ENCODE data around the gene OSBPL3.

DNA sequence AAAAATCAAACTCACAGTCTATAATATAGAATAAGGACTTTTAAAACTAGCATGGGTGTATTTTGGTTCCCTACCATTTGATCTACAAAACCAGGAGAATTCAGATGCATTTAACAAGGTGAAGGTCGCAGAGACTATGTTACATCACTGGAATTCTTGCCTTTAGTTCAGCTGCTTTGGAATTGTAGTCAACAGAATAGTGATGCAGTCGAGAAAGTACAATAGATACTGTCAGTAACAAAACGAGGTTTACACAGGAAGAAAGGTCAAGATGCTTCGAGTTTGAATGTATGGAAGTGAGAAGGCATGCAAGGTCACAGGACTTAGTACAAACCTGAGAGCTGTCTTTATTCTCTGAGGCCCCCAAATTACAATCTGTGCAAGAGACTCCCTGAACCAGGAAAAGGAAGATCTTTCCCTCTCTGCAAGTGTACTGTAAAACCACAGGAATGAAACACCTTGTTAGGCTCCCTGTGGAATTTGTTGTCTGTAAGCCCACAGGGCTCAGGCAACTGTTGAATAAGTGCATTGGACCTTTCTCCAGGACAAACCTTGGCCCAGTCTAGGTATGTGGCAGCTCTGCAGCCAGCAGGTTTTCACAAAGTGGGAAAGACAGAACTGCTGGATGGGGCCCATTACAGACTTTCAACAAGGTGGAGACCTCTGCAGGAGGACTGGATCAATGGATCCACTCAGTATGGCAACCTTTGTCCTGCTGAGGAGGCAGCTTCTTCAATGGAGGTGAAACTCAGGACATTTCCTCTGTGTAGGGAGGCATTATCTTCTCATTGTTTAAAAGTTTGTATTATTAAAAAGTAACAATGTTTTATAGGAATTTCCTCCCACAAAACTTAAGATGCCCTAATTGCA, 121.6 kb downstream of the OSBPL3 start:
- no peak for TF ChIP-seq CTCF (tag by site-specific recombination; IDR thresholded peaks at IDR 0.05)
- no peak for TF ChIP-seq ZNF221 (tag by site-specific recombination; IDR thresholded peaks at IDR 0.05; ENCODE audit: borderline replicate concordance)
- TF ChIP-seq ZNF24 (tag by site-specific recombination; IDR thresholded peaks at IDR 0.05): no peak
- TF ChIP-seq, protein P1, sequence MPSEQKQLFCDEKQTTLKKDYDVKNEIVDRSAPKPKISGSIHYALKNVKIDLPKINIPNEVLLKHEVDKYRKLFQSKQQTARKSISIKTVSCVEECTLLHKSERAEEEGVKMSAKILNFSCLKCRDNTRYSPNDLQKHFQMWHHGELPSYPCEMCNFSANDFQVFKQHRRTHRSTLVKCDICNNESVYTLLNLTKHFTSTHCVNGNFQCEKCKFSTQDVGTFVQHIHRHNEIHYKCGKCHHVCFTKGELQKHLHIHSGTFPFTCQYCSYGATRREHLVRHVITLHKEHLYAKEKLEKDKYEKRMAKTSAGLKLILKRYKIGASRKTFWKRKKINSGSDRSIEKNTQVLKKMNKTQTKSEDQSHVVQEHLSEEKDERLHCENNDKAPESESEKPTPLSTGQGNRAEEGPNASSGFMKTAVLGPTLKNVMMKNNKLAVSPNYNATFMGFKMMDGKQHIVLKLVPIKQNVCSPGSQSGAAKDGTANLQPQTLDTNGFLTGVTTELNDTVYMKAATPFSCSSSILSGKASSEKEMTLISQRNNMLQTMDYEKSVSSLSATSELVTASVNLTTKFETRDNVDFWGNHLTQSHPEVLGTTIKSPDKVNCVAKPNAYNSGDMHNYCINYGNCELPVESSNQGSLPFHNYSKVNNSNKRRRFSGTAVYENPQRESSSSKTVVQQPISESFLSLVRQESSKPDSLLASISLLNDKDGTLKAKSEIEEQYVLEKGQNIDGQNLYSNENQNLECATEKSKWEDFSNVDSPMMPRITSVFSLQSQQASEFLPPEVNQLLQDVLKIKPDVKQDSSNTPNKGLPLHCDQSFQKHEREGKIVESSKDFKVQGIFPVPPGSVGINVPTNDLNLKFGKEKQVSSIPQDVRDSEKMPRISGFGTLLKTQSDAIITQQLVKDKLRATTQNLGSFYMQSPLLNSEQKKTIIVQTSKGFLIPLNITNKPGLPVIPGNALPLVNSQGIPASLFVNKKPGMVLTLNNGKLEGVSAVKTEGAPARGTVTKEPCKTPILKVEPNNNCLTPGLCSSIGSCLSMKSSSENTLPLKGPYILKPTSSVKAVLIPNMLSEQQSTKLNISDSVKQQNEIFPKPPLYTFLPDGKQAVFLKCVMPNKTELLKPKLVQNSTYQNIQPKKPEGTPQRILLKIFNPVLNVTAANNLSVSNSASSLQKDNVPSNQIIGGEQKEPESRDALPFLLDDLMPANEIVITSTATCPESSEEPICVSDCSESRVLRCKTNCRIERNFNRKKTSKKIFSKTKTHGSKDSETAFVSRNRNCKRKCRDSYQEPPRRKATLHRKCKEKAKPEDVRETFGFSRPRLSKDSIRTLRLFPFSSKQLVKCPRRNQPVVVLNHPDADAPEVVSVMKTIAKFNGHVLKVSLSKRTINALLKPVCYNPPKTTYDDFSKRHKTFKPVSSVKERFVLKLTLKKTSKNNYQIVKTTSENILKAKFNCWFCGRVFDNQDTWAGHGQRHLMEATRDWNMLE (tag by site-specific recombination; conservative IDR thresholded peaks at IDR 0.05; ENCODE audit: low read depth): no peak
- no peak for TF ChIP-seq KLF1 (tag by site-specific recombination; IDR thresholded peaks at IDR 0.05)

Measured in HEK293 (cell line).